ENCODE measurements around the gene LARGE2. TPM values are rescaled to one million over a fixed set of nuclear protein-coding genes. Genes with fewer than 3 reads are reported as not detected.

LARGE2 gene
- polyA plus RNA-seq, 1 donor (not counting 4 experiments of a cell fraction or from before 2014, with no cell fraction given): 7.1 TPM

- H3K9me3 ChIP-seq (ENCODE audit: control insufficient read depth, low read depth, low read length): no peaks in the 10 kb centered on the region
- peak overlapping the region; percentile 36 for H3K4me2 ChIP-seq (ENCODE audit: control insufficient read depth, extremely low read depth, insufficient read depth, low read depth, low read length)
- no peak overlapping the region for H3K4me3 ChIP-seq (ENCODE audit: control insufficient read depth in 2 of 3, extremely low read depth in 1 of 3, insufficient read depth in 2 of 3, low read depth in 1 of 3, low read length in 3 of 3)
- dilution Hi-C loops (cut with MboI; ENCODE audit: extremely low pct_ligation_motif_present, low sequenced_read_pairs): no loop called here
- H4K20me1 ChIP-seq (ENCODE audit: control insufficient read depth, extremely low read depth, insufficient read depth, low read length): no peaks in the 10 kb centered on the region
- peaks cover 6% of the 10 kb centered on the region for H3K79me2 ChIP-seq (ENCODE audit: control insufficient read depth, insufficient read depth, low read length)
- DNase-seq (ENCODE audit: low read depth, low spot score): peak; percentile 66
- peaks cover 0 to 11% of the 10 kb centered on the region in 2 experiments for H3K36me3 ChIP-seq (ENCODE audit: control insufficient read depth in 2 of 2, extremely low read depth in 1 of 2, insufficient read depth in 2 of 2, low read length in 2 of 2)
- H3K27ac ChIP-seq (ENCODE audit: control insufficient read depth, insufficient read depth, low read length): peak overlapping the region; percentile 10
- no peak overlapping the region for H3K9ac ChIP-seq (ENCODE audit: control insufficient read depth, extremely low read depth, insufficient read depth, low read length)
- H3K27me3 ChIP-seq (ENCODE audit: control insufficient read depth, extremely low read depth, insufficient read depth, low read length): no peaks in the 10 kb centered on the region
- peaks cover 66% of the 10 kb centered on the region for H3K4me1 ChIP-seq (ENCODE audit: control insufficient read depth, extremely low read depth, insufficient read depth, low read length)
- H2AFZ ChIP-seq (ENCODE audit: control insufficient read depth, low read length): no peak overlapping the region
- peaks cover 2% of the 10 kb centered on the region for H3K9me1 ChIP-seq (ENCODE audit: control insufficient read depth, extremely low read depth, insufficient read depth, low read length)
- no peak for FAIRE-seq
- TF ChIP-seq EZH2 (IDR thresholded peaks at IDR 0.05; ENCODE audit: low read length): no peak
- TF ChIP-seq CTCF (optimal IDR thresholded peaks at IDR 0.05 in 1 of 3, IDR thresholded peaks at IDR 0.05 in 1 of 3, conservative IDR thresholded peaks at IDR 0.05 in 1 of 3; ENCODE audit: extremely low read depth in 1 of 3, insufficient read depth in 2 of 3, low read length in 3 of 3): no peak
These were observed 6.2 kb downstream of the LARGE2 start for GRCh38 chr11:45928535-45929215.

- peaks cover 68% of the 10 kb centered on the region for H3K4me1 ChIP-seq (ENCODE audit: control insufficient read depth, extremely low read depth, insufficient read depth, low read length)
- dilution Hi-C loops (cut with MboI; ENCODE audit: extremely low pct_ligation_motif_present, low sequenced_read_pairs): no loop called here
- peak overlapping the region; percentile 53 for H3K4me2 ChIP-seq (ENCODE audit: control insufficient read depth, extremely low read depth, insufficient read depth, low read depth, low read length)
- no peak for FAIRE-seq
- DNase-seq (ENCODE audit: low read depth, low spot score): no peak
- H3K79me2 ChIP-seq (ENCODE audit: control insufficient read depth, insufficient read depth, low read length): no peaks in the 10 kb centered on the region
- no peaks in the 10 kb centered on the region for H4K20me1 ChIP-seq (ENCODE audit: control insufficient read depth, extremely low read depth, insufficient read depth, low read length)
- no peaks in the 10 kb centered on the region for H3K9me3 ChIP-seq (ENCODE audit: control insufficient read depth, low read depth, low read length)
- no peak for TF ChIP-seq EZH2 (IDR thresholded peaks at IDR 0.05; ENCODE audit: low read length)
- no peak for TF ChIP-seq CTCF (optimal IDR thresholded peaks at IDR 0.05 in 1 of 3, IDR thresholded peaks at IDR 0.05 in 1 of 3, conservative IDR thresholded peaks at IDR 0.05 in 1 of 3; ENCODE audit: extremely low read depth in 1 of 3, insufficient read depth in 2 of 3, low read length in 3 of 3)
- no peak overlapping the region for H3K4me3 ChIP-seq (ENCODE audit: control insufficient read depth in 2 of 3, extremely low read depth in 1 of 3, insufficient read depth in 2 of 3, low read depth in 1 of 3, low read length in 3 of 3)
- H3K27me3 ChIP-seq (ENCODE audit: control insufficient read depth, extremely low read depth, insufficient read depth, low read length): no peaks in the 10 kb centered on the region
- H2AFZ ChIP-seq (ENCODE audit: control insufficient read depth, low read length): no peak overlapping the region
- no peak overlapping the region for H3K27ac ChIP-seq (ENCODE audit: control insufficient read depth, insufficient read depth, low read length)
- H3K36me3 ChIP-seq (ENCODE audit: control insufficient read depth in 2 of 2, extremely low read depth in 1 of 2, insufficient read depth in 2 of 2, low read length in 2 of 2): peaks cover 0 to 11% of the 10 kb centered on the region in 2 experiments
- peaks cover 2% of the 10 kb centered on the region for H3K9me1 ChIP-seq (ENCODE audit: control insufficient read depth, extremely low read depth, insufficient read depth, low read length)
- no peak overlapping the region for H3K9ac ChIP-seq (ENCODE audit: control insufficient read depth, extremely low read depth, insufficient read depth, low read length)
These were observed 7.1 kb downstream of the LARGE2 start for GRCh38 chr11:45929486-45930030.

Data from keratinocyte (primary cell).